Measurements from ENCODE around the gene MYT1. TPM values are rescaled to one million over a fixed set of nuclear protein-coding genes. Genes with fewer than 3 reads are reported as not detected.

Gene MYT1
- total and polyA plus RNA-seq, 9 of the 15 experiments (the other 6 are each of a cell fraction or from before 2014, with no cell fraction given): 0.02 to 0.12 (median 0.06) TPM; not detected in 4

GRCh38 chr20:64167676-64168075 is 3.4 kb downstream of the MYT1 start:
- FAIRE-seq (no peak), ATAC-seq (no peak), DNase-seq (ENCODE audit: extremely low read depth in 1 of 4, low spot score in 3 of 4) (no peak)
- Histone ChIP-seq H3K9me1 (ENCODE audit: control insufficient read depth, insufficient read depth, low read length) (peaks cover 4% of the 10 kb centered on the region), H3K27me3 (ENCODE audit: control insufficient read depth in 2 of 2, insufficient read depth in 2 of 2, low read length in 2 of 2) (peaks cover 45 to 70% of the 10 kb centered on the region in 2 experiments), H3K9me3 (replicated peaks; ENCODE audit: control insufficient read depth, insufficient read depth, low read depth, low read length) (no peaks in the 10 kb centered on the region), H4K20me1 (replicated peaks; ENCODE audit: control insufficient read depth, insufficient read depth, low read length) (peaks cover 4% of the 10 kb centered on the region; the same call in 1 of the 2 replicates), H2AFZ (ENCODE audit: low read depth, low read length) (no peak overlapping the region), H3K79me2 (ENCODE audit: control insufficient read depth, insufficient read depth, low read length) (no peaks in the 10 kb centered on the region), H3K4me3 (no peak overlapping the region), H3K4me2 (ENCODE audit: insufficient read depth, low read length) (no peak overlapping the region), H3K27ac (ENCODE audit: extremely low read depth, low read depth, low read length) (no peak overlapping the region), H3K36me3 (ENCODE audit: control insufficient read depth, insufficient read depth, low read length) (no peaks in the 10 kb centered on the region), H3K4me1 (replicated peaks in 1 of 2; ENCODE audit: control insufficient read depth in 2 of 2, insufficient read depth in 2 of 2, low read length in 2 of 2) (no peaks in the 10 kb centered on the region; a peak in 1 of 5 replicates), H3K9ac (ENCODE audit: insufficient read depth in 1 of 2, low read depth in 2 of 2, low read length in 2 of 2) (no peak overlapping the region)
- ChIA-PET CTCF (ENCODE audit: low intra/inter-chr PET ratio) (no interaction called here), POLR2A (no interaction called here)
- in situ Hi-C loops (cut with MboI): no loop called here
- no TSS peak for BruUV-seq (replicated peaks)
- intact Hi-C loops (cut with micrococcal nuclease): no loop called here
- WGBS (ENCODE audit: insufficient coverage, low coverage, missing lambda C conversion rate): under 1% methylated on average over 11 of the region's 11 CpGs
- TF ChIP-seq RBM25 (IDR thresholded peaks at IDR 0.05; ENCODE audit: low read depth, low read length, severe bottlenecking) (no peak), ZBTB33 (CRISPR knock-in tag; IDR thresholded peaks at IDR 0.05) (no peak), MAX (CRISPR knock-in tag; IDR thresholded peaks at IDR 0.05) (no peak), ZNF77 (CRISPR knock-in tag; IDR thresholded peaks at IDR 0.05) (no peak), ZNF41 (CRISPR knock-in tag; conservative IDR thresholded peaks at IDR 0.05) (no peak), CC2D1A (IDR thresholded peaks at IDR 0.05) (no peak), NR2F6 (CRISPR knock-in tag; IDR thresholded peaks at IDR 0.05) (no peak), KAT7 (CRISPR knock-in tag; IDR thresholded peaks at IDR 0.05; ENCODE audit: borderline replicate concordance) (no peak), MLX (CRISPR knock-in tag; conservative IDR thresholded peaks at IDR 0.05) (no peak), MXI1 (IDR thresholded peaks at IDR 0.05; ENCODE audit: low read depth, low read length) (no peak), HOMEZ (CRISPR knock-in tag; IDR thresholded peaks at IDR 0.05) (no peak), TFAM (CRISPR knock-in tag; conservative IDR thresholded peaks at IDR 0.05) (no peak), MAFF (IDR thresholded peaks at IDR 0.05; ENCODE audit: low read length) (no peak), GABPB2 (CRISPR knock-in tag; conservative IDR thresholded peaks at IDR 0.05) (no peak)
- TF ChIP-seq, protein P1, sequence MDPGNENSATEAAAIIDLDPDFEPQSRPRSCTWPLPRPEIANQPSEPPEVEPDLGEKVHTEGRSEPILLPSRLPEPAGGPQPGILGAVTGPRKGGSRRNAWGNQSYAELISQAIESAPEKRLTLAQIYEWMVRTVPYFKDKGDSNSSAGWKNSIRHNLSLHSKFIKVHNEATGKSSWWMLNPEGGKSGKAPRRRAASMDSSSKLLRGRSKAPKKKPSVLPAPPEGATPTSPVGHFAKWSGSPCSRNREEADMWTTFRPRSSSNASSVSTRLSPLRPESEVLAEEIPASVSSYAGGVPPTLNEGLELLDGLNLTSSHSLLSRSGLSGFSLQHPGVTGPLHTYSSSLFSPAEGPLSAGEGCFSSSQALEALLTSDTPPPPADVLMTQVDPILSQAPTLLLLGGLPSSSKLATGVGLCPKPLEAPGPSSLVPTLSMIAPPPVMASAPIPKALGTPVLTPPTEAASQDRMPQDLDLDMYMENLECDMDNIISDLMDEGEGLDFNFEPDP (CRISPR knock-in tag; IDR thresholded peaks at IDR 0.05): no peak
- TF ChIP-seq, protein P2, sequence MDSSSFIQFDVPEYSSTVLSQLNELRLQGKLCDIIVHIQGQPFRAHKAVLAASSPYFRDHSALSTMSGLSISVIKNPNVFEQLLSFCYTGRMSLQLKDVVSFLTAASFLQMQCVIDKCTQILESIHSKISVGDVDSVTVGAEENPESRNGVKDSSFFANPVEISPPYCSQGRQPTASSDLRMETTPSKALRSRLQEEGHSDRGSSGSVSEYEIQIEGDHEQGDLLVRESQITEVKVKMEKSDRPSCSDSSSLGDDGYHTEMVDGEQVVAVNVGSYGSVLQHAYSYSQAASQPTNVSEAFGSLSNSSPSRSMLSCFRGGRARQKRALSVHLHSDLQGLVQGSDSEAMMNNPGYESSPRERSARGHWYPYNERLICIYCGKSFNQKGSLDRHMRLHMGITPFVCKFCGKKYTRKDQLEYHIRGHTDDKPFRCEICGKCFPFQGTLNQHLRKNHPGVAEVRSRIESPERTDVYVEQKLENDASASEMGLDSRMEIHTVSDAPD (CRISPR knock-in tag; IDR thresholded peaks at IDR 0.05): no peak
